ENCODE results near the gene USP5.

DNA sequence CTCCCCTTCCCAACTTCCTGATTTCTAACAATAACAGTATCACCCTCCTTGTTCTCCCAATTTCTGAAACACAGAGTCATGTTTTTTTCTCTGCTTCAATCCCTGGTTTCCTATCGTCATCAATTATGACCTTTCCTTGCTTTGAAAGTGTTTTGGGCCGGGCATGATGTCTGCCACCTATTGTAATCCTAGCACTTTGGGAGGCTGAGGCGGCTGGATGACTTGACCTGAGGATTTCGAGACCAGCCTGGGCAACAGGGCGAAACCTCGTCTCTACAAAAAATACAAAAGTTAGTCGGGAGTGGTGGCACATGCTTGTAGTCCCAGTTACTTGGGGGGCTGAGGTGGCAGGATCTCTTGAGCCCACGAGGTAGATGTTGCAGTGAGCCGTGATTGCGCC lies 42.9 kb upstream of the USP5 start:
- TF ChIP-seq, protein P1, sequence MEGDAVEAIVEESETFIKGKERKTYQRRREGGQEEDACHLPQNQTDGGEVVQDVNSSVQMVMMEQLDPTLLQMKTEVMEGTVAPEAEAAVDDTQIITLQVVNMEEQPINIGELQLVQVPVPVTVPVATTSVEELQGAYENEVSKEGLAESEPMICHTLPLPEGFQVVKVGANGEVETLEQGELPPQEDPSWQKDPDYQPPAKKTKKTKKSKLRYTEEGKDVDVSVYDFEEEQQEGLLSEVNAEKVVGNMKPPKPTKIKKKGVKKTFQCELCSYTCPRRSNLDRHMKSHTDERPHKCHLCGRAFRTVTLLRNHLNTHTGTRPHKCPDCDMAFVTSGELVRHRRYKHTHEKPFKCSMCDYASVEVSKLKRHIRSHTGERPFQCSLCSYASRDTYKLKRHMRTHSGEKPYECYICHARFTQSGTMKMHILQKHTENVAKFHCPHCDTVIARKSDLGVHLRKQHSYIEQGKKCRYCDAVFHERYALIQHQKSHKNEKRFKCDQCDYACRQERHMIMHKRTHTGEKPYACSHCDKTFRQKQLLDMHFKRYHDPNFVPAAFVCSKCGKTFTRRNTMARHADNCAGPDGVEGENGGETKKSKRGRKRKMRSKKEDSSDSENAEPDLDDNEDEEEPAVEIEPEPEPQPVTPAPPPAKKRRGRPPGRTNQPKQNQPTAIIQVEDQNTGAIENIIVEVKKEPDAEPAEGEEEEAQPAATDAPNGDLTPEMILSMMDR (IDR thresholded peaks at IDR 0.05): no peak
- TF ChIP-seq EZH2 (IDR thresholded peaks at IDR 0.05) (no peak), EZH2phosphoT487 (IDR thresholded peaks at IDR 0.05) (no peak)

Data from neural progenitor cell (in vitro differentiated cells).